H9 (cell line): ENCODE results near the gene PPP1CA. TPM values are rescaled to one million over a fixed set of nuclear protein-coding genes. Genes with fewer than 3 reads are reported as not detected.
A peak's percentile ranks its signal among the peaks of the same experiment; 100 is the strongest.

ENCODE experiments used
- DNase-seq: peaks from one replicate; pipeline ENCODE4 v3.0.0-alpha.2; 2017
- H2AFZ ChIP-seq: one replicate; pipeline ENCODE4 v1.6.1; 2013; ENCODE audit warnings: mild to moderate bottlenecking, low read length, control low read depth, moderate library complexity
- H2AK5ac ChIP-seq: 2 replicates; pipeline ENCODE4 v1.6.1; 2013; ENCODE audit warnings: low read length, control low read depth, mixed read lengths; ENCODE audit not compliant: insufficient read length
- H2BK120ac ChIP-seq: one replicate; pipeline ENCODE4 v1.6.1; 2013; ENCODE audit warnings: low read depth, mild to moderate bottlenecking, low read length, control low read depth, inconsistent platforms; ENCODE audit not compliant: poor library complexity, severe bottlenecking
- H2BK12ac ChIP-seq: 2 replicates; pipeline ENCODE4 v1.6.1; 2013; ENCODE audit warnings: low read length, control low read depth, mixed read lengths, low read depth; ENCODE audit not compliant: insufficient read length
- H2BK15ac ChIP-seq: 2 replicates; pipeline ENCODE4 v1.6.1; 2013; ENCODE audit warnings: low read depth, low read length, control low read depth
- H2BK20ac ChIP-seq: one replicate; pipeline ENCODE4 v1.6.1; 2013; ENCODE audit warnings: low read depth, mild to moderate bottlenecking, low read length, control low read depth, inconsistent platforms; ENCODE audit not compliant: poor library complexity, severe bottlenecking
- H2BK5ac ChIP-seq: 2 replicates; pipeline ENCODE4 v1.6.1; 2013; ENCODE audit warnings: low read length, control low read depth, mixed read lengths; ENCODE audit not compliant: insufficient read length
- H3K14ac ChIP-seq: 2 replicates; pipeline ENCODE4 v1.6.1; 2013; ENCODE audit warnings: low read length, control low read depth; ENCODE audit not compliant: insufficient read depth
- H3K18ac ChIP-seq: 2 replicates; pipeline ENCODE4 v1.6.1; 2013; ENCODE audit warnings: low read depth, mild to moderate bottlenecking, mixed read lengths, low read length, control low read depth; ENCODE audit not compliant: insufficient read length
- H3K23ac ChIP-seq: 2 replicates; pipeline ENCODE4 v1.6.1; 2013; ENCODE audit warnings: low read length, control low read depth, mixed read lengths, low read depth; ENCODE audit not compliant: insufficient read length
- H3K23me2 ChIP-seq: 2 replicates; pipeline ENCODE4 v1.6.1; 2013; ENCODE audit warnings: low read depth, mild to moderate bottlenecking, mixed read lengths, low read length, control low read depth; ENCODE audit not compliant: insufficient read length, poor library complexity, severe bottlenecking
- H3K27ac ChIP-seq: 2 replicates; pipeline ENCODE4 v1.5.1; 2013; ENCODE audit warnings: low read length, control low read depth, mixed read lengths, low read depth; ENCODE audit not compliant: insufficient read length
- H3K27me3 ChIP-seq: 2 replicates; pipeline ENCODE4 v1.6.1; 2013; ENCODE audit warnings: low read length, control low read depth, inconsistent platforms; ENCODE audit not compliant: insufficient read depth
- H3K4ac ChIP-seq: 2 replicates; pipeline ENCODE4 v1.6.1; 2013; ENCODE audit warnings: low read depth, mild to moderate bottlenecking, control low read depth, inconsistent platforms, low read length, moderate library complexity
- H3K4me1 ChIP-seq: 2 replicates; pipeline ENCODE4 v1.6.1; 2013; ENCODE audit warnings: low read length, control low read depth, inconsistent platforms; ENCODE audit not compliant: insufficient read depth
- H3K4me2 ChIP-seq: 2 replicates; pipeline ENCODE4 v1.6.1; 2013; ENCODE audit warnings: low read length, control low read depth, mixed read lengths; ENCODE audit not compliant: insufficient read length, insufficient read depth
- H3K56ac ChIP-seq: 2 replicates; pipeline ENCODE4 v1.6.1; 2013; ENCODE audit warnings: low read depth, mild to moderate bottlenecking, mixed read lengths, low read length, control low read depth; ENCODE audit not compliant: insufficient read length
- H3K79me1 ChIP-seq: 2 replicates; pipeline ENCODE4 v1.6.1; 2013; ENCODE audit warnings: low read depth, mild to moderate bottlenecking, moderate library complexity, low read length, control low read depth, inconsistent platforms; ENCODE audit not compliant: insufficient read depth, poor library complexity, severe bottlenecking
- H3K79me2 ChIP-seq: 2 replicates; pipeline ENCODE4 v1.6.1; 2013; ENCODE audit warnings: low read length, control low read depth, inconsistent platforms; ENCODE audit not compliant: insufficient read depth
- H3K9ac ChIP-seq: 2 replicates; pipeline ENCODE4 v1.6.1; 2013; ENCODE audit warnings: low read length, control low read depth, mixed read lengths; ENCODE audit not compliant: insufficient read length; ENCODE audit errors: extremely low read depth
- H3K9me3 ChIP-seq: one replicate; pipeline ENCODE4 v1.6.1; 2013; ENCODE audit warnings: low read depth, low read length, inconsistent platforms; ENCODE audit not compliant: control insufficient read depth
- H3T11ph ChIP-seq: one replicate; pipeline ENCODE4 v1.6.1; 2013; ENCODE audit warnings: mild to moderate bottlenecking, low read length, control low read depth, inconsistent platforms
- H4K20me1 ChIP-seq: one replicate; pipeline ENCODE4 v1.6.1; 2013; ENCODE audit not compliant: control insufficient read depth, insufficient read length, insufficient read depth
- H4K5ac ChIP-seq: 2 replicates; pipeline ENCODE4 v1.6.1; 2013; ENCODE audit warnings: low read depth, mild to moderate bottlenecking, mixed read lengths, low read length, control low read depth; ENCODE audit not compliant: insufficient read length
- H4K8ac ChIP-seq: replicated peaks from 2 replicates; pipeline ENCODE4 v1.6.1; 2013; ENCODE audit warnings: low read length, control low read depth, mixed read lengths, low read depth; ENCODE audit not compliant: insufficient read length
- H4K91ac ChIP-seq: 2 replicates; pipeline ENCODE4 v1.6.1; 2013; ENCODE audit warnings: low read depth, mild to moderate bottlenecking, moderate library complexity, mixed read lengths, low read length, control low read depth; ENCODE audit not compliant: insufficient read length
- H3K27ac Mint-ChIP-seq, 3 experiments: 2 replicates in 2 of 3; 3 replicates in 1 of 3; pipeline ENCODE4 v1.8.0; 2020 to 2021; ENCODE audit warnings: mixed read lengths in 3 of 3, mild to moderate bottlenecking in 1 of 3, moderate library complexity in 1 of 3
- H3K27me3 Mint-ChIP-seq: 2 replicates; pipeline ENCODE4 v1.8.0; 2021; ENCODE audit warnings: low read depth, mild to moderate bottlenecking, moderate library complexity, mixed read lengths
- H3K36me3 Mint-ChIP-seq, 3 experiments: 2 replicates in 2 of 3; 3 replicates in 1 of 3; pipeline ENCODE4 v1.8.0; 2020 to 2021; ENCODE audit warnings: low read depth in 3 of 3, mixed read lengths in 3 of 3; ENCODE audit not compliant: insufficient read depth in 1 of 3
- H3K4me1 Mint-ChIP-seq, 2 experiments: 2 replicates each; pipeline ENCODE4 v1.8.0; 2020; ENCODE audit warnings: mixed read lengths in 2 of 2
- H3K4me3 Mint-ChIP-seq, 2 experiments: 2 replicates in 1 of 2; 3 replicates in 1 of 2; pipeline ENCODE4 v1.8.0; 2020 to 2021; ENCODE audit warnings: mild to moderate bottlenecking in 2 of 2, mixed read lengths in 2 of 2, moderate library complexity in 1 of 2
- H3K9me3 Mint-ChIP-seq, 2 experiments: 2 replicates in 1 of 2; 3 replicates in 1 of 2; pipeline ENCODE4 v1.8.0; 2020; ENCODE audit warnings: mild to moderate bottlenecking in 2 of 2, mixed read lengths in 2 of 2, moderate library complexity in 1 of 2
- WGBS: extraction: QIAGEN DNeasy Blood & Tissue Kit; methylation state at CpG from one replicate; pipeline ENCODE4 v1.1.7; 2013; ENCODE audit warnings: missing lambda C conversion rate, low lambda C conversion rate, mixed read lengths; ENCODE audit not compliant: insufficient read length; ENCODE audit errors: extremely low coverage; 5-methylcytosine and 5-hydroxymethylcytosine counted together
- total RNA-seq: library from RNA; stranded (reverse); gene quantifications from 2 replicates; pipeline ENCODE4 v1.2.1, GENCODE V29; 2021
- TF ChIP-seq, protein P1 (sequence below): fragments of 200-600 bp; sonication (generic); conservative IDR thresholded peaks from 3 replicates; pipeline ENCODE4 v1.8.0; 2021; ENCODE audit warnings: antibody characterized with exemption, mild to moderate bottlenecking

The PPP1CA gene
- total RNA-seq, 1 experiment from 2014 or later: 205 TPM

DNA sequence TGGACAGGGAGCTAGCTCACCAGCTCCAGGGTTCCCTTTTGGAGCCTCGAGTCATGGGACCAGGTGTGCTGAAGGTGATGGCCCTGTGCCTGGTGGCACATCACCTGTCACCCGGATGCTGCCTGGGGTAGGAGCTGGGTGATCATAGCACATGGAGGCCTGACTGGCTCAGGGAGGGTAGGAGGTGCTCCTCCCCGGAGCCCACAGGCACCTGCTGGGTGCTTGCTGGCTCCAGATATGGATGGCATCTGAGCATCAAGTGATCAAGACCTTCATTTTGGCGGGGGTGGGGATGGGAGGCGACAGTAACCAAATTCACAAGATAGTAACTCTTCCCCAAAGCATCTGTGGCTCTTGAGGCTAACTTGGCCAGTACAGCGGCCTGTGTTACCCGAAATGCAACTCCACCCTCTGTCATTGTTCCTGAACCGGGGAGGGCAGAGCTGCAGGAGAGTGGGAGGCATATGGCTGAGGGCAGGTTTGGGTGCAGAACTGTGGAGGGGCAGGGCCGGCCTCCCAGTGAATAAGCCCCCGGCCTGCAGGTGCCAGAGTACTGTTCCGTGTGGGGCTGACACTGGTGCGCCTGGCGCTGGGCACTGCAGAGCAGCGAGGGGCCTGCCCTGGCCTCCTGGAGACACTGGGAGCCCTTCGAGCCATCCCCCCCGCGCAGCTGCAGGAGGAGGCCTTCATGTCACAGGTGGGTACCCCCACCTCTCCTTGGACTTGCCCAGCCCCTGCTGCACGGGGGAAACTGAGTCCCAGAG is 7.0 kb upstream of the PPP1CA start:
- H2BK20ac ChIP-seq: no peak overlapping the region

More for the DNA sequence above, 7.0 kb upstream of the PPP1CA start:
- 0 out of 5 replicates have a peak overlapping the region, but pooled peaks of 1 of the 2 experiments have one; percentile 46 for H3K4me3 Mint-ChIP-seq
- peak overlapping the region in 1 of 3 experiments; percentile 22; a peak in 1 of 7 replicates for H3K27ac Mint-ChIP-seq
- H2AK5ac ChIP-seq: no peak overlapping the region
- no peak overlapping the region for H3K23ac ChIP-seq
- no peaks in the 10 kb centered on the region for H3K9me3 Mint-ChIP-seq
- H3T11ph ChIP-seq: no peak overlapping the region
- no peaks in the 10 kb centered on the region for H3K79me1 ChIP-seq
- no CpG with 5 or more reads among the region's 18 CpGs for WGBS
- H3K4me1 Mint-ChIP-seq: peaks cover 14 to 28% of the 10 kb centered on the region in 2 experiments
- no peak overlapping the region for H2BK15ac ChIP-seq
- no peaks in the 10 kb centered on the region for H3K23me2 ChIP-seq
- H2BK5ac ChIP-seq: no peak overlapping the region
- no peak overlapping the region for H2BK12ac ChIP-seq
- no peaks in the 10 kb centered on the region for H3K27me3 ChIP-seq
- H3K4me1 ChIP-seq: no peaks in the 10 kb centered on the region
- H3K9ac ChIP-seq: no peak overlapping the region
- no peaks in the 10 kb centered on the region for H3K9me3 ChIP-seq
- H2AFZ ChIP-seq: no peak overlapping the region
- no peak overlapping the region for H3K4me2 ChIP-seq
- H2BK120ac ChIP-seq: no peak overlapping the region
- H4K91ac ChIP-seq: no peak overlapping the region
- H3K79me2 ChIP-seq: no peaks in the 10 kb centered on the region
- no peak overlapping the region for H3K18ac ChIP-seq
- no peak overlapping the region for H3K14ac ChIP-seq
- TF ChIP-seq, protein P1, sequence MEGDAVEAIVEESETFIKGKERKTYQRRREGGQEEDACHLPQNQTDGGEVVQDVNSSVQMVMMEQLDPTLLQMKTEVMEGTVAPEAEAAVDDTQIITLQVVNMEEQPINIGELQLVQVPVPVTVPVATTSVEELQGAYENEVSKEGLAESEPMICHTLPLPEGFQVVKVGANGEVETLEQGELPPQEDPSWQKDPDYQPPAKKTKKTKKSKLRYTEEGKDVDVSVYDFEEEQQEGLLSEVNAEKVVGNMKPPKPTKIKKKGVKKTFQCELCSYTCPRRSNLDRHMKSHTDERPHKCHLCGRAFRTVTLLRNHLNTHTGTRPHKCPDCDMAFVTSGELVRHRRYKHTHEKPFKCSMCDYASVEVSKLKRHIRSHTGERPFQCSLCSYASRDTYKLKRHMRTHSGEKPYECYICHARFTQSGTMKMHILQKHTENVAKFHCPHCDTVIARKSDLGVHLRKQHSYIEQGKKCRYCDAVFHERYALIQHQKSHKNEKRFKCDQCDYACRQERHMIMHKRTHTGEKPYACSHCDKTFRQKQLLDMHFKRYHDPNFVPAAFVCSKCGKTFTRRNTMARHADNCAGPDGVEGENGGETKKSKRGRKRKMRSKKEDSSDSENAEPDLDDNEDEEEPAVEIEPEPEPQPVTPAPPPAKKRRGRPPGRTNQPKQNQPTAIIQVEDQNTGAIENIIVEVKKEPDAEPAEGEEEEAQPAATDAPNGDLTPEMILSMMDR: no peak
- no peak overlapping the region for H4K5ac ChIP-seq
- DNase-seq: no peak
- H3K56ac ChIP-seq: no peak overlapping the region
- no peak overlapping the region for H3K4ac ChIP-seq
- no peak overlapping the region for H3K27ac ChIP-seq
- H4K8ac ChIP-seq: no peak overlapping the region
- no peaks in the 10 kb centered on the region for H3K36me3 Mint-ChIP-seq
- peaks cover 45% of the 10 kb centered on the region for H3K27me3 Mint-ChIP-seq
- no peaks in the 10 kb centered on the region for H4K20me1 ChIP-seq
